NCI-H2227 treated with DMSO at 0.1 percent for 48 hours (cell line): ENCODE data around the gene S100A3.

Experiments used
- DNase-seq: peaks from one replicate; lab custom pipeline; 2025; lab: John Stamatoyannopoulos, UW

The S100A3 gene

DNA sequence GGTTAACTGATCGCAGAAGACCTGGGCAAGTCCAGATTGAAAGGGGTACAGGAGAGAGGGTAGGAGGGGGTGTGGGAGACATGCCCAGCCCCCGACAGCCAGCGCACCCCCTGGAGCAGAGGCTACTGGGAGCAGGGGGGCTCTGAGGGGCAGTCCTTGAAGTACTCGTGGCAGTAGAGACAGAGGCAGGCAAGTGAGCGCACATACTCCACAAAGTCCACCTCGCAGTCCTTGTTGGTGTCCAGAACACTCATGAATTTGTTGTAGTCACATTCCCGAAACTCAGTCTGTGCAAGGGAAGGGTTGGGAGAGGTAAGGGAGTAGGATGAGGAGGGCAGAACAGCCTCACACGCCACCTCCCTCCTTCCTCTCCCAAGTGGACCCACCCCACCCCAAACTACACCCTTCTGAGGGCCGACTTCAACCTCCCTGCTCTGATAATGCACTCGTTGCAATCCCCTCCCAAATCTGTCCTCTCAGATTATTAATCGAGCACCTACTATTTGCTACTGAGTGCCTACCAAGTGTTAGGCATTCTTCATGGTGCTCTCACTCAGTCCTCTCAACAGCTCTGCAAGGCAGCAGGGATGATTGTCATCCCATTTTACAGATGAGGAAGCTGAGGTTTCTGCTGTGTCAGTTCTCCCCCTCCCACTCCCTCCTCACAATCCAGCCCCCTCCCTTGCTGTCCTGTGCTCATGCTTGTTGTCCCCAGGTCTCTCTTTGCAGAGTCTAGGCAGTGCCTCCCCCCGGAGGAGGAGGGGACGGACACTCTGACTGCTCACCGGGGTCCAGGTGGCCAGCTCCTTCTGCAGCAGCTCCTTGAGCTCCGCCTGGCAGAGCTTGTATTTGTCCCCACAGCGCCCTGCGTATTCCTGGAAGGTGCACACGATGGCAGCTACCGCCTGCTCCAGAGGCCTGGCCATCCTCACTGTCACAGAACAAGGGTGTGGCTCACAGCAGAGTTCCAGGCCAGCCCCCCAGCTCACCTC, 1.2 kb downstream of the S100A3 start:
- DNase-seq: no peak

DNA sequence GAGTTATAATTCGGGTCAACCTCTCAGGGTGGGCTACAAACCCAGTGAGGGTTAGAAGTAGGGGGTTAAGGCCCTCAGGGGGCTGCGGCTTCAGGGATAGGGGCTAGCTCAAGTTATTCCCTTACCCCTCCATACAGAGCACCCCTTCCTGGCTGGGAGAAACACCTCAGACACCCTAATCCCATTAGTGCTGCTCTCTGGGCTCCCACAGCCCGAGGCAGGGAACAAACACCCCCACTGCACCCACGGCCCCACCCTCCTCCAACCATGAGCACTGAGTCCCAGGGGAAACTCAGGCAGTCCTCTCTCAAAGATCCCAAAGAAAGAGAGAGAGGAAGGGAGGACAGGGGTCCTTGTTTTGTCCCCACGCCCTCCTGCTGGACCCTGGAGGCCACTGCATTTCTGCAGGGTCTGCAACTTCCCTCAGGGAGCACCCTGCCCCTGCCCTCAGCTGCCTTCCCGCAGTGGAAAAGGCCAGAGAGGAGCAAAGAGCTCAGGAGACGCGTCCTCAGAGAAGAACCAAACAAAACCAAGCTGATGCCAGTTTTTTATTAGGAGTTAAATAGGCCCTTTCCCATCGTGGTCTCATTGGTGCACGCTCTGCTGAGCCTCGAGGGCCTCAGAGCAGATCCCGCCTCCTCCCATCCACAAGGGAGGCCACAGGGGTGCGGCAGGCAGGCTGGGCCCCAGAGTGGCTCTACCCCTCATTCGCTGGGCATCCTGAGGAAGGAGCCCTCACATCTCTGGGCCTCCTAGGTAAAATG, 2.1 kb downstream of the S100A3 start:
- DNase-seq: no peak

DNA sequence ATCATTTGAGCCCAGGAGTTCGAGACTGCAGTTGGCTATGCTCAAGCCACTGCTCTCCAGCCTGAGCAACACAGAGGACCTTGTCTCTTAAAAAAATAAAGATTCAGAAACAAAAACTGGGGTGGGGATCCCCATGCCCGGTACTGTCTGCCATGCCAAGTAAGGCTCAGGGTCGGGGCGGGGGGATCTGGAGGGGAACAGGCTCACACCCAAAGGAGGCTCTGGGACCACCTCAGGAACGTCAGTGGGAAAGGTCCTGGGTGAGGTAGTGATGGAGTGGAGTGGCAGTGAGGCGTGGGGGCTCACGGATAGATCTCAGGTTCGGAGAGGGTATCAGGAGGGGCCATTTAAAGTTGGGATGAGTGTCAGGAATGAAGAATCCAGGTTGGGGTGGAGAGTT, 2.7 kb downstream of the S100A3 start:
- DNase-seq: no peak

DNA sequence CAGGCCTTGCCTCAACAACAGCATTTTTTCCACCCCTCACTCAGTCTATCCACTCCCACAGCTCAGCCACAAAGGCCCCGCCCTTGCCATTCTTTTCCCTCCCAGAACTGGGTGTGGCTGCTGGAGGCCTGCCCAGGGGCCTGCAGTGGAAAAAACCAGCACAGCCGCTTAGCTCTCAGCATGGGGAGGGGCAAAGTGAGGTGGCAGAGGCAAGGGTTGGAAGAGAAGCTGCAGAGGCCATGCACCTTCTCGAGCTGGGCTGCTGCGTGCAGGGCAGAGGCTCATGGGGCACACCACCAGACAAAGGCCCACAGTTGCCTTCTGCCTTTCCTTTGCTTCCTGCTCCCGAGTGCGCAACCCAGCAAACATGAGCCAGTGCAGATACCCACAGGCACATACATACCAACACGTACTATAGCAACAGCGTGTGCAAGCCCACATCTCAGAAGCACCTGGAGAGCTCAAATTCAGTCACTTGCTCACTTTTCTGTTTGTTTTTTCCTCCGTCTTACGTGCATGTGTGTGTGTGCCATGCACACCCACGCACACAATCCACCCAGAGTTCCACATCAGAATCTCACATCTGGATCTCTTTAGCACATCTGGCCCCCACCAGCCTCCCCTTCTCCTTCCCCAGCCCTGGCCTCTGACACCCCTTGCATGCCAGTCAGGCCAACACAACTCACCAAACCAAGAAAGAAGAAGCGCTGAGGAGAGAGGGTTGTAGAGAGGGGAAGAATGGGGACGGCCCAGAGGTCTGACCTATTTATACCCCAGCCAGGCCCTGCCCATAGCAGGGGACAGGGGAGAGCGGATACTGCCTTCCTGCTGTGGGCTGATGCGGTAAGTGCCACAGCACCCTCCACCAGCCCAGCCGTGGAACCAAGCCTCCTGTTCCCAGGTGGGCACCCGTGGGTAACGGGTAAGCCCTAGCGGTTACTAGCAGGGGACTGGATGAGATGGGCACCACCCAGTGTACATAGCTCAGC, 3.7 kb downstream of the S100A3 start, which contains the start of gene S100A4:
Gene S100A4 (minus strand): TSS at position 740 of the 989 bp plus-strand sequence. CDS start 1,012 bp downstream, outside the sequence.
- DNase-seq: peak; percentile 26

DNA sequence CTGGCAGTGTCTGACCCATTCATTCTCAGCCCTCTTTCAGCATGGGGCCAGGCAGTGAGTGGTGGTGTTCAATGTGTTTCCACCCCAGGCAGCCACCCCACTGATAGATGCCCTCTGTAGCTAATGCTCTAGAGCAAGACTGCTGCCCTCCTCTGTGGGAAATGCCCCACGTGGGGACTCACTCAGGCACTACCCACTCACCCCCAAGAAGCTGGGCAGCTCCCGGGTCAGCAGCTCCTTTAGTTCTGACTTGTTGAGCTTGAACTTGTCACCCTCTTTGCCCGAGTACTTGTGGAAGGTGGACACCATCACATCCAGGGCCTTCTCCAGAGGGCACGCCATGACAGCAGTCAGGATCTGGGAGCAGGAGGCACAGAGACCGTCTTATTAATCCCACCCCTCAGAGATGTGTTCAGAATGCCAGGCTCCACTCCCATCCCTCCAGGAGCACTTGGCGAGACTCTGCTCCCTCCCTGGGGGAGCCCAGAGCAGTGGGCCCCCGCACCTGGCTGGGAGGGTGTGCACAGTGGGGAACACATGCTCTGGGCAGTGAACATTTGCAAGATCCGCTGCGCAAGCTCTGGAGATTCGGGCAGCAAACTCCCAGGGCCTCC, 4.5 kb downstream of the S100A3 start:
- DNase-seq: no peak

DNA sequence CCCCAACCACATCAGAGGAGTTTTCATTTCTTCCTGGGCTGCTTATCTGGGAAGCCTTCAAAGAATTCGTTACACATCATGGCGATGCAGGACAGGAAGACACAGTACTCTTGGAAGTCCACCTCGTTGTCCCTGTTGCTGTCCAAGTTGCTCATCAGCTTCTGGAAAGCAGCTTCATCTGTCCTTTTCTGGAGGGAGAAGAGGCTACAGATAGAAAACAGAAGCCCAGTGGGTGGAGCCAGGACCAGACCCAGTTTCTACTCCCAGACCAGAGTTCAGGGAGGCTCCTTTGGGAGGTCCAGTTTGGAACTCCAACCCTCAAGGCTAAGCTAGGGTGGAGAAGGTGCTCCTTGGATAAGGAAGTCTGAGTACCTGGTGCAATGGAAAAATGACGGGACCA, 5.3 kb downstream of the S100A3 start:
- DNase-seq: no peak

DNA sequence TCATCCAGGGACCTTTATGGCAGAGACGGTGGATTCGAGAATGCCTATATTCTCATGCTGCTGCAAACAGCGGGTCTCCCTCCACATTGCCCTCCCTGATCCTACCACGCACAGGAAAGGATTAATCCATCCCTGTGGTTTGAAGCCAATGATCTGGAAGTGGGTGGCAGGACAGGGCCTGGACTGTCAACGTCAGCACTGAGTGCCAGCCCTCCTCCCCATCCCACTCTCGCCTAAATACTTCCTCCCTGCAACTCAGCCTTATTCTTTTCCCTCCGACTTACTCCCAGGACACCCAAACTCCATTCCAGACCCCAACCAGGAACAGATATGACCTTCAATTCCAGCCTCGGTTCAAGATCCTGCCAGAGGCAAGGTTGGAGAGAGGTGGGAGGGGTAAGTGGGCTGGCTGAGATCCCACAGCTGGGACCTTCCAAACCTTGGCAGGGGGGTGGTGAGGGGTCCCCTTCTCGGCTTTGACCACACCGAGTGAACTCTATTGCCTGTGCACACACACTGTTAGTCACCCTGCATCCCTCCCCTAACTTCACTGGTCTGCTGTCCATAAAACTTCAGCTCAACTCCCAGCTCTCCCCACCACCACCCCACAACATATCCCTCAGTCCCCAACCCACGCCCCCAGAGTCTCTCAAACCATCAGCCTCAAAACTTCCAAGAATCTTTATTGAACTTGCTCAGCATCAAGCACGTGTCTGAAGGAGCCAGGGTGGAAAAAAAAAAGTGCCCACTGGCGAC, 5.9 kb downstream of the S100A3 start:
- DNase-seq: no peak

DNA sequence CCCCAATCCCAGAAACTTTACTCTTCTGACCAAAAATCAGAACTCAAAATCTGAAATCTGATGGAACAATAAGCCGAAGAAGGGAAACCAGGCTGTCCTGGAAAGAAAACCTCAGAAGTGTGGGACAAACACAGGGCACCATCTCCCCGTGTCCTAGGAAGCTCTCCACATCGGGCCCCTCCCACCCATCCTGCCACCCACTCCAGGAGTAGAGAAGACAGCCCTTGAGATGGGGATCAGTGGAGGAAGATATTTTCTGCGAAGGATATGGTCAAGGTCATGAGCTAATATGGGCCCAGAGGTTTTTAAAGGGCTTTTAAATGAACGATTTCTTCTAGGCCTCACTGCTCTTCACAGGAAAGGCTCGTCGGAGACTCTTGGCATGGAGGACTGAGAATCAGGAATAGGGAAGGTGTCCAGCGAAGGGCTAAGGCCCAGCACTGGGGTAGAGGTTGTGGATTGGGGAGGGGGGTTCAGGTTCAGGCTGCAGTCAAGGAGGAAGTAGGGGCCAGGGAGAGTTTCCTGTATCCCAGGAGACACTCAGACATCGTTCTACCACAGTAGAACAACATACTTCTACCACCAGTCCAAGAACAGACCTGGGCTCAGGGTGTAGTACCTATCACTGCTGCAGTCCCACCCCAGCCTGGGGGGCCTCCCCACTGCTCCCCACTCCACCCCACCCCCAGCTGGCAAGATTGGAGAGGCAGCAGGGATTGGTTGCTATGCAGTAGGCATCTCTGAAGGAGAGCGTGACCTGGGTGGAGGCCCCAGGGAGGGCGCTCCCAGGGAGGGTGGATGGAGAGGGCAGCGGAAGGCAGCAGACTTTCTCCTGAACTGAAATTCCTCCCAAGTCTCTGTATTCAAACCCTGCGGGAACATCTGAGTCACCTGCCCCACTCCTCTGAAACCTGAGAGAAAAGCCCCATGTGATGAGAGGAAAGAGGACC, 7.1 kb downstream of the S100A3 start:
- DNase-seq: no peak

DNA sequence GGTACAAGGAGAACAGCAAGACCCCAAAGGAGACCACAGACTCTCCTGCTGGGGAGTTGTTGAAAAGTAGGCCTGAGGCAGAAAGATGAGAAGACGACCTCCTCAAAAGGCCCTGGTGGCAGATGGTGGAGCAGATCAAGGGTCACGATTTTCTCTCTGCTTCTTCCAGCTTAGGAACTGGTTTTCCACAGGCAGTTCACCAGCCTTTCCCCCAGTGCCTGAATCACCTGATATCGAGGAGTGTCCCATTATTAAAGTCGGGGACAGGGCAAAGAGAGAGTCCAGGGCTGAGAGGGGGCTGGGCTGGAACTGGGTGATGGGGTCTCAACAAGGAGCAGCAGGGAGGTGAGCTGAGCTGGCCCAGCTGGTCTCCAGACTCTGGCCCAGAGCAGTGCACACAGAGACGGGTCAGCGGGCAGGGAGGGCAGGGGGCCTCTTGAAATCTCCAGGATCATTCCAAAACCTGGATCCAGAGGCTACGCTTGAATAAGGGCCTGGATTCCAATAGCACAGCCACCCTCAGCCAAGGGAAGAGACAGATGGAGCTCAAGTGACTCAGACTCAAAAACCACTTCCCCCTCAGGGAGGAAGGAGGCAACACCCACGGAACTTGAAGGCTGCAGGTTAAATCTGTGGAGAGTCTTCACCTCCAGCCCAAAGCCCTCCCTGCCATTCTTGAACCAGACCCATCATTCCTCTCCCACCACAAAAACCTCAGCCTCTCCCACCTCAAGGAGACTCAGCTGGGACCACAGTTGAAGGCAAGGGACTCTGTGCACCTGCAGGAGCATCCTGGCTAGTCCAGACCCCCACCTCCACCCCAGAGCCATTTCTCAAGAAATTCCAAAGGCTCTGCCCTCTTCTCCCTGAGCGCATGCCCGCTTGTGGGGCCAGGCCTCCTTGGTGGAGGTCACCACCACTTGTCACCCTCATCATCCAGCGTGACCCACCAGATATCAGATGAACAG, 8.4 kb downstream of the S100A3 start, which contains the start of gene S100A5:
Gene S100A5 (minus strand): TSS at position 541 of the 968 bp plus-strand sequence. CDS start 743 bp downstream, outside the sequence.
- DNase-seq: no peak

DNA sequence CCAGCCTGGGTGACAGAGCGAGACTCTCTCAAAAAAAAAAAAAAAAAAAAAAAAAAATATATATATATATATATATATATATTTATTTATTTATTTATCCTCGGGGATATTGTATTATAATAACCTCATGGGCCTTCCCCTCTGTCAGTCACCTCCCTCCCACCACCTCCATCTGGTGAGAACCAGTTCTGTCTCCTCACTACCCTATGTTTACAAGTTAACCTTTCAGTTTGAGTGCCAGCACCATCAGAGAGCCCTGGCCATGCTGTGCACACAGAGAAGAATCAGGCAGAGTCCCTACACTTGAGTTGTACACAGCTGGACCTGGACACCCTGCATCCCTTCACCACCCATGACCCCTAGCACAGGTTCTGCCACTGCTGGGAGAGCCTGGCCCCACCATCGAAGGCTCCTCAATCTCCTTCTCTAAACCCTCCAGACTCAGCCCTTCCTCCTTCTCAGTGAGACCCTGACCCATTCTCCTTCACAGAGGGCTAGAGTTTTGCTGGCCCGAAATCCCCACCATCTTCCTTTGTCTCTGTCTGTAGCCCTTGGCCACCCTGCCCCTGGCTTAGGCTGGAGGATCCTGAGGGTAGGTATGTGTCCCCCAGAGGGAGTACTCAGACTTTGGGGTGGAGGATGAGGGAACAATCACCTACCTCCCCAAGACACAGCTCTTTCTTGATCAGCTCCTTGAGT, 9.5 kb downstream of the S100A3 start:
- no peak for DNase-seq

DNA sequence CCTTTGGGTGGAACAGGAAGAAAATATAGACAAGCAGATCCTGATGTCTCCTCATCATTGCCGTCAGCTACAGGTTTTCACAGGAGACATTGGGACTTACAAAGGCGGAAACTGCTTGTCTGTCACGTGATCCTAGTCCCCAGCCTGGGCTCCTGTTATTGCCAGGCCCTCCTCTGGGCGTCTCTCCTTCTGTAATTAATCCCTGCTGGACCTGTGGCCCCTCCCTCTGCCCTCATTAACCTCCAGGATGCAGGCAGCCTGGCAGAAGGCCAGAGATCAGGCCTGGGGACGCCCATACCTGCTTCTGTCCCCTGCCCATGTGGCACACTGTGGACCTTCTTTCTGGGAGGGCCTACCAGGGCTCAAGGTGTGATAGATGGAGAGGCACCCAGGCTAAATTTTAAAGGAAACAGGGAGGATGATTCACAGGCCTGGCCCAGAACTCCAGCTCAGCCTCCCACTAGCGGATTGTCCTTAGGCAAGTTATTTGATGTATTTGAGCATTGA, 10.7 kb downstream of the S100A3 start:
- DNase-seq: no peak

DNA sequence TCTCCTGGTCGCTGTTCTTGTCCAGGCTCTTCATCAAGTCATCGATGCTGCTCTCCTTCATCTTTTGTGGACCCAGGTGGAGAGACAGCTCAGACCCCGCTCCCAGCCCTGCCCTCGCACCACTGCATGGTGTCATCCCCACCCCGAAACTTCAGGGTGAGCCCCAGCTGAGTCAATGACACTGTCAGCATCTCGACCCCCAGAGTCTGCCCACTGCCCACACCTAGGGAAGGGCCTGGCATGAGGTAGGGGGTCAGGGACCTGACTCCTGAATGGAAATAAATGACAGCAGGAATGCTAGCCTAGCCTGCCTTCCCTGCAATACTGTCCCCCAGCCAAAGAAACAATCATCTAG, 11.7 kb downstream of the S100A3 start:
- DNase-seq: no peak

DNA sequence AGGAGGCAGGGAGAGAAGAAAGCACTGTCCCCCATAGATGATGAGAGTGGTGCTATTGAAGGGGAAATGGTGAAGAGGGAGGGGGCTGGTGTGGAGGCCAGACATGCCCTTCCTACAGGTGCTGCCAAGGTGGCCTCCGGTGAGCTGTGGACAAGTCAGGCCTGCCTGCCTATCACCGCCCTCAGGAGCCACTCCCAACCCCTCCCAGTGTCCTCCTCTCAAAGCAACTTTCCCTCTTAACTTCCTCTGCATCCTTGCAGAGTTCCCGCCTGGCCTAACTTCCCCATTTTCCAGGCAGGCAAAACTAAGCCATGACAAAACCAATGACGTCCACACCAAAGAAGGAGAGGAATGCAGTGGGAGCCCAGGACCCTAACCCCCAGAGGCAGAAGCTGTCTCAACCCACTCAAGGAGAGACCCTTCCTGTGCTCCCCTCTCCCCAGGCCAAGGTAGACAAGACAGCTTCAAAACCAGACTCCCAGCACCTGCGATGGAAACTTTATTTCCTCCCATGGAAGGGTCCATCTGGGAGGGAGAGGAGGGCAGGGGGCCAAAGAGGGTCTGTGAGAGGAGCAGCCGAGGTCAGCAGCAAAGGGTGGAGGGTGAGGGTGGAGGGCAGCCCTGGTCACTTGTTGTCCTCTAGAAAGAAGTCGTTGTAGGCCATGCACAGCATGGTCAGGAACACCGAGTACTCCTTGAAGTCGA, 12.2 kb downstream of the S100A3 start:
- DNase-seq: no peak

DNA sequence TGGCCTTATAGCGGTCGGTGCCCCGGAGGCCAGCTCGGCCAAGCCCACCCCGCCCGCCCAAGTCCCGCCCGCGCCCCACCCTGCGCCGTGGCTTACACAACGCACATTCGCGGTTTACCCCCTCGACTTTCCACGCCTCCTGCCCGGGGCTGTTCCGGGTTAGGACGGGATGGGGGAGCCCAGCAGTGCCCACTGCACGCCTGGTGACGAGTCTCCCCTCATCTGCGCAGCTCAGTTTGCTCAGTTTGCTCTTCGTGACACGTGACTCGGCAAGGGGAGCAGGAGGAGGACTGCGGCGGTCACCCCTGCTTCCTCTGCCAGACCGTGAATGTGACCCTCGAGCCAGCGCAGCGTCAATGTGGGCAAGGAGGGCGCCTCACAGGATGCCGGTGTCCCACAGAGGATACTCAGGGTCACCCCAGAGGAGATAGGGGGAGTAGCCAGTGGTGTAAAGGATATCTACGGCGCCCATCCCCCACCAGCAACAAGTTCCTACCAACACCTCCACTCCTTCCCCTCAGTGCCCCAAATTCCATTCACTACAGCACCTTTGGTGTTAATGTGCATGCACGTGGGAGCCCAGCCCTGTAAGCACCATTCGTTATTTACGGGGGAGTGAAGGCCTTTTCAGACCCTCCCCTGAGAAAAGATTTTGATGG, 12.9 kb downstream of the S100A3 start:
- DNase-seq: peak; percentile 42

DNA sequence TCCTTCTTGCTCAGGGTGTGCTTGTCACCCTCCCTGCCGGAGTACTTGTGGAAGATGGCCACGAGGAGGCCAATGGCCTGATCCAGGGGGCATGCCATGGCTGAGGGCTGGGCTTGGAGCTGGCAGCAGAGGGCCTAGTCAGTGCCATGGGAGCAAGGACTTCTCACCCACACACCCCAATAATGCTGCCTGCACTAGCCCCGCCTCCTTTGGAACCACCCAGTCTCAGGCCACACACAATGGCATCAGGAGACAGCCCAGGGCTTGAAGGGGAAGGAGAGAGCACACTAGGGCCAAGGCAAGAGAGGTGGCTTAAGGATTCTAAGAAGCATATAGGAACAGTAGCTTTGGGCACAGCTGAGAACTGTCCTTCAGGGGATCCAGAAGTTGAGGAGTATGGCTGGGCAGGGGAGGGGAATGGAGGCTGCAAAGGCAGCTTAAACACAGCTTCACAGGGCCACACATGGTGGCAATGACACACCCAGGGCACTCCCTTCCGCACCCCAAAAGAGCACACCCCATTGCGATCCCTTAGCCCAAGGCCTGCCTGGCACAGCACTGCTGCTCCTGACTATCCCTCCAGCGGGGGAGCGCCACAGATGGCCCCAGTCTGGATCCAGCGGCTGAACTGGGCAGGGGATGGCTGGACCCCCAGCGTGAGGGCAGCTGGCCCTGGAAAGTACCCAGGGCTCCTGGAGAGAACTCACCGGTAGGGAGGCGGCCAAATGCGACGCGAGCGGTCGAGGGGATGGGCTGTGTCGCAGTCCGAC, 13.6 kb downstream of the S100A3 start, which contains the start of gene S100A6:
Gene S100A6 (minus strand): TSS at position 750 of the 770 bp plus-strand sequence. CDS start 652 bp downstream, at position 98.
- DNase-seq: no peak
